ENCODE data around the gene CNTN1. TPM values are rescaled to one million over a fixed set of nuclear protein-coding genes. Genes with fewer than 3 reads are reported as not detected.

The CNTN1 gene
- polyA plus RNA-seq, 1 of the 3 experiments (the other 2 are of a cell fraction), result 0.13 TPM

DNA sequence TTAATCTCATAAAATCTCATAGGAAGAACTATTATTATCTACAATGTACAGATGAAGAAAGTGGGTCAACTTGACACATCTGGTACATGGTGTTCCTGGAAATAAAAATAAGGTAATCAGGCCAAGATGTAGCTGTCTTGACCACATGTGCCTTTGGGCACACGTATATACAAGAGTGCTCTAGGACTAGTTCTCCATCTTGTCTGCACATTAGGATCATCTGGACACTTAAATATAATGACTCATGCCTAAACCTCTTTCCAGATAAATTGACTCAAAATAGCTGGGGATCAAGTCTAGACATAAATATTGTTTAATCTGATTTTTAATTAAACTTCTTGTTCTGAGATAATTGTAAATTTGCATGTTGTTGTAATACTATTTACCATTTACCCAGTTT is 182.6 kb downstream of the CNTN1 start (continued):
- TF ChIP-seq, protein P1, sequence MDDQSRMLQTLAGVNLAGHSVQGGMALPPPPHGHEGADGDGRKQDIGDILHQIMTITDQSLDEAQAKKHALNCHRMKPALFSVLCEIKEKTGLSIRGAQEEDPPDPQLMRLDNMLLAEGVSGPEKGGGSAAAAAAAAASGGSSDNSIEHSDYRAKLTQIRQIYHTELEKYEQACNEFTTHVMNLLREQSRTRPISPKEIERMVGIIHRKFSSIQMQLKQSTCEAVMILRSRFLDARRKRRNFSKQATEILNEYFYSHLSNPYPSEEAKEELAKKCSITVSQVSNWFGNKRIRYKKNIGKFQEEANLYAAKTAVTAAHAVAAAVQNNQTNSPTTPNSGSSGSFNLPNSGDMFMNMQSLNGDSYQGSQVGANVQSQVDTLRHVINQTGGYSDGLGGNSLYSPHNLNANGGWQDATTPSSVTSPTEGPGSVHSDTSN (IDR thresholded peaks at IDR 0.05), result no peak
- TF ChIP-seq TEAD4 (IDR thresholded peaks at IDR 0.05; ENCODE audit: borderline replicate concordance, insufficient read depth), result no peak
- TF ChIP-seq FOXJ3 (CRISPR knock-in tag; IDR thresholded peaks at IDR 0.05), result no peak
- no peak for TF ChIP-seq RXRA (IDR thresholded peaks at IDR 0.05; ENCODE audit: borderline replicate concordance, low read depth)
- no peak for TF ChIP-seq MXI1 (IDR thresholded peaks at IDR 0.05; ENCODE audit: low read depth, low read length)

DNA sequence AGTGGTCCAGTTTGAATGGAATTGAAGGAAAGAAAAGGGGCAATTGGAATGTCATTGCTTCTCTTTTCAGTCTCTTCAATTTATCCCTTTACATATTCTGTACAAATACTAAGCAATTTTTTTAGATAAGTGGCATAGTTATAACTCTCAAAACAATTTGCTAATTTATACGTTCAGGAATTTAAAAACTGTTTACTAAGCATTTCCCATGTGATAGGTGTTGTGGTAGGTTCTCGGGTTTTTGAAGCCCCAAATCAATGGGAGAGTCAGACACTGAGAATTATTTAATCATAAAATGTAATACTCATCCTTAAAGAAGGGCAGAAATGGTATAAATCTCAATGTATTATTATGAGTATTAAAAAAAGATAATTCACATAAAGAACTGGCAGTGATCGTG is 197.1 kb downstream of the CNTN1 start:
- Histone ChIP-seq H4K20me1 (ENCODE audit: insufficient read depth) (no peaks in the 10 kb centered on the region), H3K27me3 (ENCODE audit: insufficient read depth) (no peaks in the 10 kb centered on the region), H3K4me2 (no peak overlapping the region), H3F3A (replicated peaks; ENCODE audit: insufficient read depth) (no peaks in the 10 kb centered on the region), H3K4me1 (ENCODE audit: control insufficient read depth in 1 of 2, insufficient read depth in 2 of 2, low read depth in 1 of 2, low read length in 1 of 2) (no peaks in the 10 kb centered on the region), H3K79me2 (ENCODE audit: insufficient read depth) (no peaks in the 10 kb centered on the region), H3K27ac (ENCODE audit: low read depth in 2 of 2, low read length in 1 of 2) (no peak overlapping the region), H3K4me3 (ENCODE audit: low read depth in 2 of 2, low read length in 1 of 2) (no peak overlapping the region), H3K36me3 (replicated peaks in 1 of 2; ENCODE audit: control insufficient read depth in 1 of 2, insufficient read depth in 2 of 2, low read length in 1 of 2) (no peaks in the 10 kb centered on the region), H3K9ac (no peak overlapping the region), H2AFZ (ENCODE audit: low read depth) (no peak overlapping the region), H3K9me2 (no peaks in the 10 kb centered on the region), H3K9me3 (no peaks in the 10 kb centered on the region)
- TF ChIP-seq EP300 (IDR thresholded peaks at IDR 0.05; ENCODE audit: borderline replicate concordance in 1 of 2, low read depth in 1 of 2, low read length in 1 of 2) (no peak), NFIC (IDR thresholded peaks at IDR 0.05; ENCODE audit: borderline replicate concordance) (no peak), TAF1 (IDR thresholded peaks at IDR 0.05; ENCODE audit: borderline replicate concordance, low read depth, low read length) (no peak), USF1 (IDR thresholded peaks at IDR 0.05; ENCODE audit: borderline replicate concordance, low read depth) (no peak), SIN3A (IDR thresholded peaks at IDR 0.05; ENCODE audit: borderline replicate concordance, low read depth, low read length) (no peak), CTCF (IDR thresholded peaks at IDR 0.05) (no peak), TCF12 (IDR thresholded peaks at IDR 0.05) (no peak), GATA2 (CRISPR knock-in tag; IDR thresholded peaks at IDR 0.05) (no peak)
- 41% methylated on average over 3 of the region's 3 CpGs for WGBS (ENCODE audit: low lambda C conversion rate)
- ChIA-PET POLR2A (no interaction called here), CTCF (no interaction called here)
- DNase-seq, result no peak

DNA sequence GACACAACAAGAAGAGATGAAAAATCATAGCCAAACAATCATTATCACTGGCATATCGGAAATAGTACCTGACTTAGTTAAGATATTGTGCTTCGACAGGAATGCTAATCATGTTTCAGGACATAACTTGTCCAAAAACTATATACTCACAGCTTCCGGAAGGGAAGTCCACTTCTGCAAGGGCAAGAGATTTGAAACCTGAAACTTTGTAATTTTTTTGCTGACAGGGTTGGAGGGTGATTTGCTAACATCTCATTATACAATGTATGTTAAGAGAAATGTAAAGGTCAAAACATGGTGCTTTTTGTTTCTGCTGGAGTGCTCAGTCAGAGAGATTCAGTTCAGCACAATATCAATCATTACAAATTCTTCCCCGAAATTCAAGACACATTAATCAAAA is 200.3 kb downstream of the CNTN1 start:
- no peaks in the 10 kb centered on the region for H3K36me3 ChIP-seq (replicated peaks in 1 of 2; ENCODE audit: control insufficient read depth in 1 of 2, insufficient read depth in 2 of 2, low read length in 1 of 2)
- H3K27ac ChIP-seq (ENCODE audit: low read depth in 2 of 2, low read length in 1 of 2), result no peak overlapping the region
- WGBS (ENCODE audit: low lambda C conversion rate), result 36% methylated on average over 4 of the region's 4 CpGs
- no peaks in the 10 kb centered on the region for H3K79me2 ChIP-seq (ENCODE audit: insufficient read depth)
- no peaks in the 10 kb centered on the region for H3K4me1 ChIP-seq (ENCODE audit: control insufficient read depth in 1 of 2, insufficient read depth in 2 of 2, low read depth in 1 of 2, low read length in 1 of 2)
- ChIA-PET POLR2A (no interaction called here), CTCF (no interaction called here)
- no peak overlapping the region for H3K9ac ChIP-seq
- no peak overlapping the region for H3K4me3 ChIP-seq (ENCODE audit: low read depth in 2 of 2, low read length in 1 of 2)
- no peaks in the 10 kb centered on the region for H3K27me3 ChIP-seq (ENCODE audit: insufficient read depth)
- no peak overlapping the region for H2AFZ ChIP-seq (ENCODE audit: low read depth)
- H3K9me2 ChIP-seq, result no peaks in the 10 kb centered on the region
- TF ChIP-seq TEAD4 (IDR thresholded peaks at IDR 0.05; ENCODE audit: borderline replicate concordance, insufficient read depth) (no peak), NRF1 (IDR thresholded peaks at IDR 0.05; ENCODE audit: low read depth, low read length) (no peak), RXRA (IDR thresholded peaks at IDR 0.05; ENCODE audit: borderline replicate concordance, low read depth) (no peak), RFX5 (IDR thresholded peaks at IDR 0.05; ENCODE audit: low read length) (no peak), YY1 (IDR thresholded peaks at IDR 0.05; ENCODE audit: low read depth) (no peak), MXI1 (IDR thresholded peaks at IDR 0.05; ENCODE audit: low read depth, low read length) (no peak), POLR2AphosphoS5 (IDR thresholded peaks at IDR 0.05; ENCODE audit: low read depth, low read length) (no peak), FOXJ3 (CRISPR knock-in tag; IDR thresholded peaks at IDR 0.05) (no peak), TCF12 (IDR thresholded peaks at IDR 0.05) (no peak)
- TF ChIP-seq, protein P2, sequence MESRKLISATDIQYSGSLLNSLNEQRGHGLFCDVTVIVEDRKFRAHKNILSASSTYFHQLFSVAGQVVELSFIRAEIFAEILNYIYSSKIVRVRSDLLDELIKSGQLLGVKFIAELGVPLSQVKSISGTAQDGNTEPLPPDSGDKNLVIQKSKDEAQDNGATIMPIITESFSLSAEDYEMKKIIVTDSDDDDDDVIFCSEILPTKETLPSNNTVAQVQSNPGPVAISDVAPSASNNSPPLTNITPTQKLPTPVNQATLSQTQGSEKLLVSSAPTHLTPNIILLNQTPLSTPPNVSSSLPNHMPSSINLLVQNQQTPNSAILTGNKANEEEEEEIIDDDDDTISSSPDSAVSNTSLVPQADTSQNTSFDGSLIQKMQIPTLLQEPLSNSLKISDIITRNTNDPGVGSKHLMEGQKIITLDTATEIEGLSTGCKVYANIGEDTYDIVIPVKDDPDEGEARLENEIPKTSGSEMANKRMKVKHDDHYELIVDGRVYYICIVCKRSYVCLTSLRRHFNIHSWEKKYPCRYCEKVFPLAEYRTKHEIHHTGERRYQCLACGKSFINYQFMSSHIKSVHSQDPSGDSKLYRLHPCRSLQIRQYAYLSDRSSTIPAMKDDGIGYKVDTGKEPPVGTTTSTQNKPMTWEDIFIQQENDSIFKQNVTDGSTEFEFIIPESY (IDR thresholded peaks at IDR 0.05; ENCODE audit: borderline replicate concordance, low read depth), result no peak
- TF ChIP-seq, protein P1 (IDR thresholded peaks at IDR 0.05), result no peak
- H3F3A ChIP-seq (replicated peaks; ENCODE audit: insufficient read depth), result no peaks in the 10 kb centered on the region
- H4K20me1 ChIP-seq (ENCODE audit: insufficient read depth), result no peaks in the 10 kb centered on the region
- no peaks in the 10 kb centered on the region for H3K9me3 ChIP-seq
- no peak for DNase-seq
- H3K4me2 ChIP-seq, result no peak overlapping the region
